Measurements from ENCODE around the gene PALM2AKAP2.

Gene PALM2AKAP2

DNA sequence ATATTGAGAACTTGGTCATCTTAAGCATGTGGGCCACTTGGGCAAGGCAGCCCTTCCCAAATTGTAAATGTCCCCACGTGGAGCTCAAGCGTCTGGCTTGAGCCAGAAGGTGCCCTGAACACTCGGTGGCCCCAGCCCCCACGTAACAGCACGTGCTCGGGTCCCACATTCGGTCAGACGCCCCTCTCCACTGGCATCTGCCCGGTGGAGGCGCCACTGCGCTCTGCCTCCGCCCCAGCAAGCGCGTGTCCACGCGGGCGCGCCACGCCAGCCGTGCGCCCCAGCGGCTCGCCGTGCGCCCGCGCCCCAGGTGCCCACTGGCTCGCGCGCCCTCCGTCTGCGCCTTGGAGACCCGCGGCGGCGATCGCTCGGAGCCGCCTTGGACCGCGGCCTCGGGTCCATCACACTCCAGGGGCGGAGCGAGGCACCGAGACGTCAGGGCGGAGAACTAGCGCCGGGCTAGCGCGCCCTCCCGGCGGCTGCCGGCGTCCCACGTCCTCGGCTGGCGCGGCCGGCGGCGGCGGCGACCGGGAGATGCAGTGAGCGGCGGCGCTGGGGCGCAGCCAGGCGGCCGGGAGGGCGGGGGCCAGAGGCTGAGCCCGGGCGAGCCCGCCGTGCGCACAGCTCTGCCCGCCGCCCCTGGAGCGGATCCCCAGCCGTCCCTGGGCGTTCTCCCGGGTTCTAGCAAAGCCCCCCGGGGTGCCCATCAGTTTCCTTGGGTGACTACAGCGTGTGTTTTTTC lies at the start of gene PALM2AKAP2:
Gene PALM2AKAP2 (plus strand): TSS at position 488 of the 742 bp plus-strand sequence. CDS start 291 bp downstream, outside the sequence.
- DNase-seq: no peak

DNA sequence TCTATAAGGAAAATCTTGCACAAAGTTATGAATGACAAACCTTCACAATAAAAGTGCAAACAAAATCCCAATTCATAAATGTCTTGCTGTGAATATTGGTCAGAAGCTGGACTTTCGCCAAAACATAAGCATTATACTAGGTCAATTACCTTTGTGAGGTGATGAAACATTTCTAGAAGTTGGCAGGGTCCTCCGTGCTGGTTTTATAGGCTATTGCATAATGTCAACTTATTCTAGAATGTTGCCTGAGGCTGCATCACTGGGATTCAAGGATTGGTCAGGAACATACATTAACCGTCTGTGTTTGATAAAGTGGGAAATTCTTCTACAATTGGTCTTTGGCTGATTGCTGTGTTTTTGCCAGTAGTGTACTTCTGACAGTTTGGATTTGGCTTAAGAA lies 49.8 kb upstream of the PALM2AKAP2 start:
- DNase-seq: no peak

DNA sequence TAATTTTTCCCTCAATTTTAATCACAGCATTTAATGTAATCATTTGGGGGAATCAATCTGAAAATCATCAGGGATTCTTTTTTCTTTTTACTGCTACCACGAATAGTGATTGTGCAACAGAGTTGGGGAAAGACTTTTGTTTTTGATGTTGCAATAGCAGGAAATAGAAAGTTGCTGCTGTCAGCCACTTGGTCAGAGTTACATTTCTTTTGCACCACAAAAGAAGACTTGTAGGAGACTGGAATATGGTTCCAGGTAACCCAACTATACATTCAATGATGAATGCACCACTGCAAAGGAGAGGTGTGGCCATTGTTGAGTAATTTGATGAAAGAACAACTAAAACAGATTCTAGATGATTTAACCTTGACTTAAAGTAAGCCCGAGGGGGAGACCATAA lies 46.3 kb upstream of the PALM2AKAP2 start:
- no peak for DNase-seq

DNA sequence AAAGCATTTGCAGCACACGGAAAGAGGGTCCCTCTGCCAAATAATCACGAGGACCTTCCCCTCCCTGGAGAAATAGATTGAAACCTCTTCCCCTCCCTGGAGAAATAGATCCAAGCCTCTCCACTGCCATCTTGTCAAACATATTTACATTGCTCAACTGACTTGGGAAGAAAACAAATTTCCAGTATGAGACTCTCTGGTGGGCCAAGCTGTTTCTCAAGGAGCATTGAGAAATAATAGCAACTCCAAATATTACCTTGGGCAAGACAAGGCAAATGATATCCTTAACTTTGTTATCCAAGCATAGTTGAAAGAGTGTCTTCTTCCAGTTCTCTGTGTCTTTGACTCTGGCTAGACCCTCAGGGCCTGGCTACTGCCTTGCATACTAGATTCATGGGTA lies 45.2 kb upstream of the PALM2AKAP2 start:
- DNase-seq: no peak

DNA sequence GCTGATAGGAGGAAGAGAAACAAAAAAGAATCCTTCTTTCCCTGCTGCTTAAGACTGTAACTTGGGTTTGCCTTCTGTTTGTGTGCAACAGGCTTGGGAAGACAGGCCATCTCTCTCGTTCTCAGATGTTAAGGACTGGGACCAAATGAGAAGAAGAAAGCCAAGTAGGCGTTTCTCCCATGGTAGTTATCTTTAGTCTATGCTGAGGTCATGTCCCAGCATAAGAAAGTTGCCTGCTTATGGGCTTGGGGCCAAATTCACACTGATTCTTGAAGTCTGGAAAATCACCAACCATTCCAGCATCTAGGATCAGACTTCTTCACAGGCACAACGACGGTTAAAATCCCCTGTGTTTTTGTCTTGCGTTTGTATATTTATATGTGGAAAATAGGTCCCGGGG lies 44.2 kb upstream of the PALM2AKAP2 start:
- DNase-seq: no peak

DNA sequence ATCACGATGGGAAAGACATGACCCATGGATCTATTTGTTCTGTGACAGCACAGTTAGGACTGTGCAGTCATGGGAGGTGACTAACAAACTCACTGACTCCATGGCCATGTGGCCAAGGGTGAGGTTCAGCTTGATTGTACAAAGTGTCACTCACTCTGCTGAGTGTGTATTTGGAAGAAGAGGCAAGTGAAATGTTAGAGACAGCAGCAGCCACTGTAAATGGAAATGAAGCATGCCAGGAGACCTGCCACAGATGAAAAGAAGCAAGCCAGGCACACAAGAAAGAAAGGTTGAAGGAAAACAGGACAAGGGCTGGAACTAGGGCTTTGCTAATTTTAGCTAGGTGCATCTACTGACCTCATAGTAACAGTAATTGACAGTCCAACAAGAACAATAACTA lies 42.7 kb upstream of the PALM2AKAP2 start:
- DNase-seq: no peak

DNA sequence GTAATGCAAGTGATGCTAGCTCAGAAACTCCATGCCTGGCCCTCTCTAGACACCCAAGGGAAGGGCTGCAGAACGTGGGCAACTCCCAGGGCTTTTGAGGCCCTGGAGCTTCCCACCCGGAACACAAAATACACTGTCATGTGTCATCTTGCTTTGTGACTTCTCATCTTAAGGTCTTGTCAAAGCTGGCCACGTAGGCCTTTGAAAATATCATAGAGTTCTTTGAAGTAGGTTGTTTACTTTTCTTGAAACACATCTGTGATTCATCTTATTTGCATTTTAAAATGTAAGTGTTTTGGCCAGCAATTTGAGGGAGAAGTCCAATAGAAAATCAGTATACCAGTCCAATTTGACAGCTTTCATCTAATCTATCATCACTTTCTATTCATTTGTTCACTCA lies 40.2 kb upstream of the PALM2AKAP2 start:
- DNase-seq: no peak

DNA sequence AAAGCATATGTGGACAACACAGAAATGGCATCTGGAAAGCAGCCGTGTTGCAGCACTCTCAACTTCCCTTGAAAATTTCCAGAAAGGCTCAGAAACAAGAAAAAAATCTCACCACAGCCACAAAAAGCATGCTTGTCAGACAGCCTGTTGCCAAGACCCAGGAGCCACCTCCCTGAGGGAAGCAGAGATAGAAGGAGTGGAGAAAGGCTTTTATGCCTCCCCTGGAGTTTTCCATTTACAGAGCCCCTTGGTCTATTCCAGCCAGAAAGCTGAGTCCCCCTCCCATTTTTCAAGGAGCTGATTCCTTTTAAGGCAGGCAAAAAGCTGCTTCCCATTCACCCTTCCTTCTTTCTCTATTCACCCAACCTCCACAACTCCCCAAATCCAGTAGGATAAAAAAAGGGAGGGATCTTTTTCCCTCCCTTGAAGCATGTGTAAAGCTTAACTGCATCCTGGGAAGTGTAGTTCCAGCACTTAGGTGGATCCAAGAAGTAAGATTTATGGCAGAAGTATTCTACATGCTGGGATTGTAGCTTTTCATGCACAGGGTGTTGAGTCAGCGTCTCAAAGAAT lies 37.1 kb upstream of the PALM2AKAP2 start:
- no peak for DNase-seq

DNA sequence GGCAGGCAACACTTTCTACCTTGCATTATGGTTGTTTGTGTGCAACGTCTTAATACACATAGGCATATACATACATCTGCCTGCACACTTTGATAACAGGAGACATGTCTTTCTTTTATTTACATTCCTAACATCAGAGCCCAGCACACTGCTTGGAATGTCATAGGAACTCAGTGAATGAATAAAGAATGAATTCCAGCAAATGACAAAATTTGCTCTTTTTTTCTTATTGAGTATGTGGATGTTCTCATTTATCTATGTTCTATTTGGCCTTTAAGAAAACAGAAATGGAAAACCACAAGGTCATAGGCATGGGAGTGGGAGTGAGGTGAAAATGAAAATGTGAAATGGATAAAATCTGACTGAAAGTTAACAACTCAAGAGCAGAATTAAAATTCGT lies 36.3 kb upstream of the PALM2AKAP2 start:
- no peak for DNase-seq

DNA sequence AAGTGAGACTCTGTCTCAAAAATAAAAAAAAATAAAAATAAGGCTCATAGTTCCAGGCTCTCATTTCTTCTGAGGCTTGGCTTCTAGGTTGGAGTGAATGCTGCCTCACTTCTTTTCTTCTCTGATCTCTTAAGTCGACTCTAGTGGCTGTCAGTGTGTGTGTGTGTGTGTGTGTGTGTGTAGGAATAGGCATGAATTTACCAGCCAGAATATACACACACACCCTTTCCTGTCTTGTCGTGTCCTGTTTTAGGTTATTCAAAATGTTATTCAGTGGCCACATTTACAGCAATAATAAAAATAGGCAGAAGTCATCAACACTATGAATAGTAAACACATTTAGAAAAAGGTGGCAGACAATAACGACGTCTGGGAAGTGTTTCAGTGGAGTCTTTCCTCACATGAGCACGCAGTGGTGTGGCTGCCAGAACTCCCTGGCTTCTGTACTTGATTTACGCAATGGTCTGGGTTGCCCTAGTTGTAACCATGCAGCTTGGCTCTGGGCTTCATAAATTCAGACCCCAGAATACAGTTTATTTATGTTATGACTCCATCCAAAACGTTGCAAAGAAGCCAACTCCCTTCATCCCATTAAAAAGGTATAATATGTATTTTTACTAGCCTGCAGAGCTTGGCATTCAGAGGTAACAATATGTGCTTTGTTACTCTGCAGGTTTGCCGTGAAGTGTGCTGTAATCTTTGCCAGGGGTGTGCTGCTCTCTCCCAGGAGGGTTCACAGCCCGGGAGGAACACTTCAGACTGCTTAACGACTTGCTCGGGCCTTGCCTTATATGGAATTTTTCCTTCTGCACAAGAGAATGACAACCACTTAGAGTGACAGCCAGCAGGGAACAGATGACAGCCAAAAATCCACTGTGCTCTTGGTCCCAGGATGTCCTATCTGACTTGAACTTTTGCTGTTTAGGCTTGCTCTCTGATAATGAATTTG lies 34.4 kb upstream of the PALM2AKAP2 start:
- no peak for DNase-seq

DNA sequence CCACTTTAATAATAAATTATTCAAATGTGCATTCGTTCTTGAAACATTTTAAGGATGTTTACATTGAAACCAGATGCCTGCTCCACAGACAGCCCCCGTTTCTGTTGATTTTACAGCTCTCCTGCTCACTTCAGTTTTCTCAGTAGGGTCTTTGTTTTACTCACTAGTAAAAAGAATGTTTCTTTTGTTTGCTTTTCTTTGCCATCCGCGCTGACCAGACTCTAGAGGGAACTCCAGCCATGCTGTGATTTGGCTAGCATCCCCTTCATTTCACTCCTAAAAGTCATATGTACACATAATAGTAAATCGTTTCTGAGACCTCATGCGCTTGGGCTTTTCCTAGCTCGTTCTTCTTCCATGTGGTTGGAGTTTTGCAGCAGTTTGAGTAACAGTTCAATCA lies 28.7 kb upstream of the PALM2AKAP2 start:
- DNase-seq: no peak

DNA sequence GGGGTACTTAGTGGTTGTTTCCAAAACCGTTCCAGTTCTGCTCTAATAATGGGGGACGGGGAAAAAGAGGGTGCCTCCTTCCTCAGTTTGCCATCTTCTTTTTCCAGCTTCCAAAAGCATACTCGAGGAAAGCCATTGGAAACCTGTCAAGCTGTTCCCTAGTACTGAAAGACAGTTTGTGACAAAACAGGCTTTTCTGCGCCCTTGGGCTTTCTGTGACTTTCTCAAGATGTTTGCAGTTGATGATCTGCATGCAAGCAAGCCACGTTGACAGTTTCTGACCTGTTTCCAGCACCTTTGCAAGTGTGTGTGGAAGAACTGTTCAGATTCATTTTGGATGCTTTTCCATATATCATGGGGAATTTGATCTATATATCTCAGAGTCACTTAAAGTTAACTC lies 26.7 kb upstream of the PALM2AKAP2 start:
- no peak for DNase-seq

DNA sequence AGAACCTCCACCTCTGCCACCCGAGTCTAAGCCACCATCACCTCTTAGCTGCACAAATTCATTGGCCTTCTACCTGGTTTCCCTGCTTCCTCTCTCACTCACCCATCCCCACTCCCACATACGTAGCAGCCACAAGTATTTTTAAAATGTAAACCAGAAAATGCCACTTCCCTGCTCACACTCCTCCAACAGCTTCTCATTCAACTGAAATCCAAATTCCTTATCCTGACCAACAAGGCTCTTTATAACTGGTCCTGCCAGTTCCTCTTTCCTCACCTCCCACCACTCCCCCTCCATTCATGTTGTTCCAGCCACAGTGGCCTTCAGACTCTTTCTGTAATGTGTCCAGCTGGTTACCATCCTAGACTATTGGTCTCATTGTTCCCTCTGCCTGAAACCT lies 25.0 kb upstream of the PALM2AKAP2 start:
- no peak for DNase-seq

DNA sequence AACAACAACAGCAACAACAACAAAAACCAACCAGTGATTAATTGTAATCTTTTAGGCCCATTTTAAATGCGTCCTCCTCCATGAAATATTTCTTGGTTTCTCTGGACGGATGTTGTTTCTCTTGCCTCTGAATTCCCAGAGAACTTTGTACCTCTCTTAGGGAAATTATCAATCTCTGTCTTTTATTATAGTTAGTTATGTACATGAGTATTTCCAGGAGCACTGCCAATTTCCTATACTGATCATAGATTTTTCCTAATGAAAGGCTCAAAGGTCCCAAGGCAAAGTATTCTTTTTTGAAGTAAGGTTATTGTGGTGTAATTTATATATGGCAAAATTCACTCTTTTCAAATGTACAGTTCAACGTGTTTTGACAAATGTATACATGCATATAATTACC lies 20.4 kb upstream of the PALM2AKAP2 start:
- DNase-seq: no peak

DNA sequence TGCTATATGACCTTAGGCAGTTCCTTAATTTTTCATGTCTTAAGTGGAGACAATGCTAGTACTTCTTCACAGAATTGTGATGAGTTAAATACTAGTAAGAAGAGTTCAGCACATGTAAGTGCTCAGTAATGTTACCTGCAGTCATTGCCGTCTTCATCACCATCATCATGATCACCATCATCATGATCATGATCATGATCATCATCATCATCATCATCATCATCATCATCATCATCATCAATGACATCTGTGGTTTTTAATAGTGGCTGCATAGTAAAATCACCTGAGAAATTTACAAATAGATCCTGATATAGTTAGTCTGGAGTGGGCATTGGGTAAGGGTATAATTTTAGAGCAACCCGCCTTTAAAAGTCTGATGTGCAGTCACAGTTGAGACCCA lies 14.7 kb upstream of the PALM2AKAP2 start:
- no peak for DNase-seq

DNA sequence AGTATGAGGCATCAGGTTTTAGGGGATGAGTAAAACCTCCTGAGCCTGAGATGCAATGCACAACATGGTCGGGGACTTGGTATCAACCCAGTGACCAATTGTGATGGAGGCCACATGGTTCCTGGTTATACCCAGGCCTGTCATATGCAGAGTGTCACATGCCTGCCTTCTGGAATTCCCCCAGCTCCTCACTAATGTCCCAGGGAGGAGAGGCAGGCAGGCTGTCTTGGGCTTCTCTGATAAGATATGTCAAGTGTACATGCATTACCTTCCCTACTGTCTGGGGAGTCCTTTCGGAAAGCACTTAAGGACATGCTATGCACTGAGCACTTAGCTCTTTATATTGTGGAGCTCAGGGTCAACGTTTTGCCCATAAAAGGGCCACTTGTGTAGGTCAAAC lies 14.2 kb upstream of the PALM2AKAP2 start:
- no peak for DNase-seq

DNA sequence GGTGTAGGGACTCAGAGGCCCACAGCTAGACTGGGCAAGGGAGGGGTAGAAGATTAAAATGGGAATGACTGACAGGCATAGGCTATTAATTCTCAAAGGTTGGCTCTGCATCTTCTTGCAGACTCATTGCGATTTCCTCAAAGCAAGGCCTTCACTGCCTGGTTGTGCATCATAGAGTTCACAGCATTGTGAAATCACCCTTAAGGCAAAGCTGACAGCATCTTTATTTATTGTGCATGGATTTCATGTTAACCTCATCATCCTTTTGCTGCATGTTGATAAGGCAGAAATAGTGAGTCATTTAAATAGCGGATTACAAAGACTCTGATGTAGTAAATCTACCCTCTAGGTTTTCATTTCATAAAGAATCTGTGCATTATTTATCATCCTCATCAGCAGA lies 13.6 kb upstream of the PALM2AKAP2 start:
- DNase-seq: no peak

DNA sequence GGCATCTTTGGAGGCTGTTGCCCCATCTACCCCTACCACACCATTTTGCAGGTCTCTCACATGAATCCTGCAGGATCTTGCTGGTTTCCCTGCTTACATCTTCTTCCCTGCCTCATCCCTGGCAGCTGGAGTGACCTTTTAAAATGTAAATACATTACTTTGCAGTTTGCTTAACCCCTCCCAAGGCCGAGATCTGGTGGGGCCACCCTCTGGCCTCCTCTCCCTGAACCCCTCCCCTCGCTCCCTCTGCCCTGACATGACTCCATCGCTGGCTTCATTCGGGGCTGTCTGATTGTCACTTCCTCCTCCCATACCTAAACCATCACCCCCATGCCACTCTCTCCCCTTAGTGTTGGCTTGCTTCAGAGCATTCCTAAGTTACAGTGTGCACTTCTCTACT lies 12.6 kb upstream of the PALM2AKAP2 start:
- no peak for DNase-seq

DNA sequence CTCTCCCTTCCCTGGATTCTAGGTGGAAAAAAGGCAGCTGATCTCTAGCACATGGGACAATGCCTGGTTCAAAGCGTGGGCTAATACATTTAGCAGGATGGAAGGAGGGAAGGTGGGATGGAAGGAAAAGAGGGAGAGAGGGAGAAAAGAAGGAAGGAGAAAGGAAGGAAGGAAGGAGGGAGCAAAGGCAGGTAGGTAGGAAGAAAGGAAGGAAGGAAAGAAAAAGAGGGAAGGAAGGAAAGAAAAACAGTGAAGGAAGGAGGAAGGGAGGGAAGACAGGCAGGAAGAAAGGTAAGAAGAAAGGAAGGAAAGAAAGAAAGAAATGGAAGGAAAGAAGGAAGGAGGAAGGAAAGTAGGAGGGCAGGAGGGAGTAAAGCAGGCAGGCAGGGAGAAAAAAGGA lies 12.2 kb upstream of the PALM2AKAP2 start:
- DNase-seq: no peak

DNA sequence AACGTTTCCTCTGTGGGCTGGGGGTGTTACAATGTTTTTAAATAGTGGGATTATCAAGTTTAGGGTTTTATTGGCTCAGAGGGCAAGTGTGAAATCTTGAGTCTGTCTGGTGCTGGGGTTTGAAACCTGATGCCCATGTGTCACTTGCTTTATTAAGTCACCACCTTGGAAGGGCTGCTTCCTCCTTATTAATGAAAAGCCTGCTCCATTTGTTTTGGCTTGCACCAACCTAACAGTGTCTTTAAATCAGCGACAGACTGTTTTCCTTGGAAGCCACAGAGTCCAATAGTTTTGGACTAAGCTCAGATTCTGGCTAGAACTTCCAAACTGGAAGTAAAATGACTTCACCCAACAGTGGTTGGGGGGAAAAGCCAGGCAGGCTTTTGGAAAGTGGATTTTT lies 10.7 kb upstream of the PALM2AKAP2 start:
- no peak for DNase-seq

DNA sequence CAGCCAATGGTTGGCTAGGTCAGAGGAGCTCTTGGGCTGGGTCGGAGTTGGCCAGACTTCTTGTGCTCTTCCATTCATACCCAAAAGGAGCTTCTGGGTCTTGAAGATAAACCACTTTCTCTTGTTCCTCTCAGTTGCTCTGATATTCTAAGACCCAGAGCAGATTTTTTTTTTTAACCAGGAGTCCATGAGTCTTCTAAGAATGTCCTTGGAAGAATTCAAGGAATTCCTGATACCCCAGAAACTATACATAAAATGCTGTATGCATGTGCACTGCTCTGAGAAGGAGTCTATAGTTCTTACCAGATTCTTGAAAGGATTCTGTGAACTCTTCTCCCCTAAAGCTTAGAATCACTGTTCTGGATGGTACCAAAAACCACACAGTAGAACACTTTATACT lies 9.9 kb upstream of the PALM2AKAP2 start:
- DNase-seq: no peak

DNA sequence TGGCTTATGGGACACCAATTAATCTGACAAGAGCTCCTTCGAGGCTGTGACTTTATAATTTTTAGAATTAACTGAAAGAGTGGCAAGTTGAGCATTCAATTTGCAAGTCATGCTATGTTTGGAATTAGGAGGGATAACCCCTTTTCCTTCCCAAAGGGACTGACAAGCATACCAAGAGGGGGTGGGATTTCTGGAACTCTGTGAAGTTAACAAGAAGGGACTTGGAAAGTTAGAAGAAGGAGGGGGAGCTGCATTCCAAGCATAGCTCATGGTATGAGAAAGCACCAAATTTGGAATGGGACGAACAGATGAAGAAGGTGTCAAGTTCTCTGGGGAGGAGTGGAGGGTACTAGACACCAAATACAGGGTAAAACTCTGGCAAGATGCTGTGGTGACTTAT lies 8.9 kb upstream of the PALM2AKAP2 start:
- DNase-seq: no peak

DNA sequence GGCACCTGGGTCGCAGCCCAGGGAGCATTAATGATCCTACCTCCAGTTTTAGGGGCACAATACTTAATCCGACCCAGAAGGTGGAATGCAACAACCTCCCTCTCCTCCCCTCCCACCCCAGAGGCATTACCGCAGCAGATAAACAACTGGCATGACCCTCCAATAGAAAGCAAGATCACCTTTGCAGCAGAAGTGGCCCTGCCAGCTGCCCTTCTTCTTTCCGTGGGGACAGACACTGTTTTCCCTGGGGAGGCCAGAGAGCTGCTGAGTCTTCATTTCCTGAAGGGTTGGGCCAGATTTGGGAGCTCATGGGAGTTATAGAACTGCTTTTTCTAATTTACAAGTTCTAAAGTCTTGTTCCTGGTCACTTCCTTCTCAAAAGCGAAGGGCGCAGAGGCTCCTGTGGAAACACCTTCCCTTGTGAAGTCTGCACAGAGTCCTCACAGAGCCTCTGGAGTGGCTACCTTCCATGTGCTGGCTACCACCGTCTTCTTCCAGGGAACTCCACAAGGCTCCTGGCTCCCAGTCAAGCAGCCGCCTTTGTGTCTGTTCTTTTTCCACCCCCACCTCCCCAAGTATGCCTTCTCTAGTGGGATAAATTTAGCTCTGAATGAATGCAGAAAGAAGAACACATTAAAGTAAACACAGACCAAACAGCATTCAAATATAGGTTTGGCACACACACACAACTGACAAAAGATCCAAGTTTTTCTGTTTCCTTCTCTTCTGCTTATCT lies 8.0 kb upstream of the PALM2AKAP2 start:
- no peak for DNase-seq
